Fibroblast of peridontal ligament (primary cell): Measurements from ENCODE around the gene PLXNA4.
A peak's percentile ranks its signal among the peaks of the same experiment; 100 is the strongest.

Experiments used
- DNase-seq: peaks from one replicate; pipeline ENCODE4 v3.0.0-alpha.2; 2010; ENCODE audit errors: extremely low read depth

PLXNA4 gene

GRCh38 chr7:132416395-132416794 lies 159.9 kb downstream of the PLXNA4 start:
- DNase-seq = no peak

GRCh38 chr7:132415259-132415658 lies 161.0 kb downstream of the PLXNA4 start:
- no peak for DNase-seq

GRCh38 chr7:132414857-132415256 lies 161.4 kb downstream of the PLXNA4 start:
- DNase-seq = no peak

GRCh38 chr7:132412435-132412834 lies 163.8 kb downstream of the PLXNA4 start:
- DNase-seq = no peak

GRCh38 chr7:132410861-132411541 lies 165.3 kb downstream of the PLXNA4 start:
- no peak for DNase-seq

- DNase-seq = no peak
These were observed 165.9 kb downstream of the PLXNA4 start for GRCh38 chr7:132410385-132410784.

GRCh38 chr7:132407764-132408163 lies 168.5 kb downstream of the PLXNA4 start:
- peak; percentile 25 for DNase-seq

- DNase-seq = peak; percentile 12
These were observed 170.2 kb downstream of the PLXNA4 start for GRCh38 chr7:132406039-132406438.

GRCh38 chr7:132404261-132404660 lies 172.0 kb downstream of the PLXNA4 start:
- no peak for DNase-seq

- peak; percentile 11 for DNase-seq
These were observed 172.7 kb downstream of the PLXNA4 start for GRCh38 chr7:132403465-132404110.

GRCh38 chr7:132402751-132403245 lies 173.5 kb downstream of the PLXNA4 start:
- DNase-seq = peak; percentile 74

GRCh38 chr7:132402096-132402495 lies 174.2 kb downstream of the PLXNA4 start:
- DNase-seq = no peak

GRCh38 chr7:132400561-132401142 lies 175.6 kb downstream of the PLXNA4 start:
- DNase-seq = no peak

- no peak for DNase-seq
These were observed 176.9 kb downstream of the PLXNA4 start for GRCh38 chr7:132399367-132399766.

- no peak for DNase-seq
These were observed 177.9 kb downstream of the PLXNA4 start for GRCh38 chr7:132398253-132398925.

GRCh38 chr7:132397070-132397469 lies 179.2 kb downstream of the PLXNA4 start:
- peak; percentile 20 for DNase-seq

GRCh38 chr7:132395361-132395760 lies 180.9 kb downstream of the PLXNA4 start:
- no peak for DNase-seq

GRCh38 chr7:132394283-132395198 lies 181.7 kb downstream of the PLXNA4 start:
- peak; percentile 9 for DNase-seq

GRCh38 chr7:132393789-132394261 lies 182.4 kb downstream of the PLXNA4 start:
- DNase-seq = peak; percentile 30

GRCh38 chr7:132392713-132393112 lies 183.6 kb downstream of the PLXNA4 start:
- DNase-seq = no peak

GRCh38 chr7:132390705-132391104 lies 185.6 kb downstream of the PLXNA4 start:
- peak; percentile 33 for DNase-seq
